Endothelial cell of umbilical vein (primary cell): ENCODE results near the gene PPFIA2. TPM values are rescaled to one million over a fixed set of nuclear protein-coding genes. Genes with fewer than 3 reads are reported as not detected.

Source experiments
- BruUV-seq: library from RNA; stranded (reverse); fragments of 400-500 nt; replicated peaks from 2 replicates; lab custom pipeline; 2021; lab: Mats Ljungman, UMichigan
- CTCF ChIA-PET: fragments of 300-600, 350-600 bp; sonication (Branson Sonifier 250); formaldehyde crosslinking; loops from one replicate; lab custom pipeline; 2021; ENCODE audit warnings: antibody characterized with exemption, inconsistent platforms; lab: Charles Lee
- POLR2A ChIA-PET: fragments of 300-600, 350-600 bp; sonication (Branson Sonifier 250); formaldehyde crosslinking; loops from one replicate; lab custom pipeline; 2021; ENCODE audit warnings: antibody characterized with exemption, inconsistent platforms; lab: Charles Lee
- DNase-seq: peaks from one replicate; pipeline ENCODE4 v3.0.0-alpha.2; 2011; ENCODE audit warnings: low read depth, low spot score
- FAIRE-seq: peaks from 2 replicates; lab custom pipeline; 2011; peaks lifted over from hg19 to GRCh38; lab: Jason Lieb, UNC
- H2AFZ ChIP-seq: 2 replicates; pipeline ENCODE4 v1.6.0; 2012; ENCODE audit warnings: low read depth, low read length, control low read depth, inconsistent platforms
- H3K27ac ChIP-seq: 2 replicates; pipeline ENCODE4 v1.5.1; 2011; ENCODE audit warnings: low read depth, mild to moderate bottlenecking, control low read depth, low read length, moderate library complexity; ENCODE audit not compliant: insufficient read depth
- H3K27me3 ChIP-seq, 2 experiments: 2 replicates each; pipeline versions ENCODE4 v1.6.0 to v1.6.1; 2011; ENCODE audit warnings: low read length in 2 of 2, mixed read lengths in 1 of 2; ENCODE audit not compliant: control insufficient read depth in 2 of 2, insufficient read depth in 2 of 2
- H3K36me3 ChIP-seq, 2 experiments: 2 replicates in 1 of 2; 3 replicates in 1 of 2; pipeline ENCODE4 v1.5.1; 2011; ENCODE audit warnings: low read length in 2 of 2, mild to moderate bottlenecking in 1 of 2, moderate library complexity in 1 of 2; ENCODE audit not compliant: control insufficient read depth in 2 of 2, insufficient read depth in 2 of 2; ENCODE audit errors: extremely low read depth in 1 of 2
- H3K4me1 ChIP-seq: 3 replicates; pipeline ENCODE4 v1.5.1; 2011; ENCODE audit warnings: mild to moderate bottlenecking, low read length; ENCODE audit not compliant: control insufficient read depth, insufficient read depth; ENCODE audit errors: extremely low read depth
- H3K4me2 ChIP-seq: 2 replicates; pipeline ENCODE4 v1.6.1; 2011; ENCODE audit warnings: low read length, control low read depth, mixed read lengths; ENCODE audit not compliant: insufficient read depth
- H3K4me3 ChIP-seq, 3 experiments: fragments of 200-600 bp in 1 of 3; sonication (generic), shearing (Covaris generic) in 1 of 3; replicated peaks in 1 of 3; 2 replicates each; pipeline ENCODE4 v1.5.1; 2011 to 2016; ENCODE audit warnings: control low read depth in 3 of 3, low read length in 3 of 3, mild to moderate bottlenecking in 2 of 3, inconsistent platforms in 1 of 3, low read depth in 1 of 3, moderate library complexity in 1 of 3; ENCODE audit not compliant: insufficient read depth in 1 of 3
- H3K79me2 ChIP-seq: 2 replicates; pipeline ENCODE4 v1.6.0; 2012; ENCODE audit warnings: low read length, inconsistent platforms; ENCODE audit not compliant: control insufficient read depth, insufficient read depth
- H3K9ac ChIP-seq: replicated peaks from 2 replicates; pipeline ENCODE3; 2011; ENCODE audit warnings: low read length, control low read depth; ENCODE audit not compliant: insufficient read depth; ENCODE audit errors: extremely low read depth
- H3K9me1 ChIP-seq: replicated peaks from 3 replicates; pipeline ENCODE4 v1.6.0; 2011; ENCODE audit warnings: mild to moderate bottlenecking, low read length; ENCODE audit not compliant: control insufficient read depth, insufficient read depth; ENCODE audit errors: extremely low read depth
- H3K9me3 ChIP-seq: replicated peaks from 2 replicates; pipeline ENCODE4 v1.5.1; 2012; ENCODE audit warnings: low read length, inconsistent platforms; ENCODE audit not compliant: control insufficient read depth, insufficient read depth
- H4K20me1 ChIP-seq: replicated peaks from 2 replicates; pipeline ENCODE3; 2011; ENCODE audit warnings: mild to moderate bottlenecking, low read length; ENCODE audit not compliant: control insufficient read depth, insufficient read depth; ENCODE audit errors: extremely low read depth
- CTCF ChIP-seq, 2 donors: IDR thresholded peaks; 1 replicate in 1 of 2; 2 replicates in 1 of 2; pipeline ENCODE4 v1.5.1; 2011; ENCODE audit warnings: low read length in 2 of 2, mild to moderate bottlenecking in 2 of 2, moderate library complexity in 2 of 2, control low read depth in 1 of 2, inconsistent platforms in 1 of 2, low read depth in 1 of 2; ENCODE audit not compliant: insufficient read depth in 1 of 2; ENCODE audit errors: extremely low read depth in 1 of 2
- EZH2 ChIP-seq: IDR thresholded peaks from 2 replicates; pipeline ENCODE4 v1.6.1; 2012; ENCODE audit warnings: borderline replicate concordance, low read depth, mild to moderate bottlenecking, moderate library complexity, low read length, inconsistent platforms; ENCODE audit not compliant: severe bottlenecking
- FOS ChIP-seq: IDR thresholded peaks from 2 replicates; pipeline ENCODE4 v1.6.1; 2011; ENCODE audit warnings: mild to moderate bottlenecking, low read length, moderate library complexity, borderline replicate concordance; ENCODE audit not compliant: insufficient read depth
- GATA2 ChIP-seq: IDR thresholded peaks from 2 replicates; pipeline ENCODE4 v1.7.0; 2011; ENCODE audit warnings: low read depth, mild to moderate bottlenecking, moderate library complexity, mixed read lengths, low read length; ENCODE audit not compliant: insufficient read length, insufficient read depth
- JUN ChIP-seq: IDR thresholded peaks from 2 replicates; pipeline ENCODE4 v1.6.1; 2011; ENCODE audit warnings: borderline replicate concordance, low read depth; ENCODE audit not compliant: insufficient read length, insufficient read depth
- MAX ChIP-seq: IDR thresholded peaks from 2 replicates; pipeline ENCODE4 v1.6.1; 2011; ENCODE audit not compliant: insufficient read depth, insufficient read length
- MYC ChIP-seq: IDR thresholded peaks from one replicate; pipeline ENCODE4 v1.6.1; 2011; ENCODE audit warnings: mild to moderate bottlenecking, low read depth, low read length
- POLR2A ChIP-seq: IDR thresholded peaks from 2 replicates; pipeline ENCODE4 v1.6.1; 2012; ENCODE audit warnings: low read depth, mild to moderate bottlenecking, control low read depth, low read length
- POLR2AphosphoS5 ChIP-seq: IDR thresholded peaks from 2 replicates; pipeline ENCODE4 v1.6.1; 2012; ENCODE audit warnings: low read depth, mild to moderate bottlenecking, control low read depth, low read length, moderate library complexity; ENCODE audit not compliant: insufficient read depth
- dilution Hi-C: fragments of 300-500 bp; cut with MboI; formaldehyde crosslinking; loops from one replicate; pipeline ENCODE4 v1.15.0; 2019; ENCODE audit warnings: low sequenced_read_pairs; ENCODE audit not compliant: extremely low pct_ligation_motif_present
- intact Hi-C: fragments of 100-400 bp; cut with micrococcal nuclease; formaldehyde crosslinking; loops from one replicate; pipeline ENCODE4 v1.10.0; 2022
- polyA plus RNA-seq, 4 experiments: library from polyadenylated mRNA; depleted of rRNA in 3 of 4; stranded (reverse) in 3 of 4; unstranded in 1 of 4; fragments of >200 nt; gene quantifications; 2 replicates each; pipeline versions ENCODE4 v1.2.1 to v1.2.3, GENCODE V29; 2011 to 2012; ENCODE audit warnings: missing spikeins in 1 of 4
- total RNA-seq: library from RNA; stranded (reverse); gene quantifications from 2 replicates; pipeline ENCODE4 v1.2.3, GENCODE V29; 2021

The PPFIA2 gene
- total and polyA plus RNA-seq, 2 donors (not counting 3 experiments of a cell fraction or from before 2014, with no cell fraction given): not detected

- Histone ChIP-seq H4K20me1 (no peaks in the 10 kb centered on the region), H3K4me2 (no peak overlapping the region), H3K79me2 (no peaks in the 10 kb centered on the region), H3K27me3 (no peaks in the 10 kb centered on the region), H3K27ac (no peak overlapping the region), H2AFZ (no peak overlapping the region), H3K4me1 (no peaks in the 10 kb centered on the region), H3K9me3 (no peaks in the 10 kb centered on the region), H3K9ac (no peak overlapping the region), H3K9me1 (no peaks in the 10 kb centered on the region), H3K36me3 (no peaks in the 10 kb centered on the region), H3K4me3 (no peak overlapping the region)
- FAIRE-seq: no peak
- dilution Hi-C loops: no loop called here
- intact Hi-C loops: no loop called here
- ChIA-PET CTCF (no interaction called here), POLR2A (no interaction called here)
- TF ChIP-seq FOS: no peak
- no TSS peak for BruUV-seq
- no peak for DNase-seq
Observed at GRCh38 chr12:81395431-81395830, 363.7 kb downstream of the PPFIA2 start.

- TF ChIP-seq GATA2 (no peak), POLR2A (no peak), JUN (no peak), MAX (no peak), EZH2 (no peak), POLR2AphosphoS5 (no peak), FOS (no peak), MYC (no peak), CTCF (IDR thresholded peaks at IDR 0.05; ENCODE audit: extremely low read depth in 1 of 2, insufficient read depth in 1 of 2, low read depth in 1 of 2, low read length in 2 of 2) (no peak)
- no TSS peak for BruUV-seq
- Histone ChIP-seq H3K4me3 (no peak overlapping the region), H3K9ac (no peak overlapping the region), H3K27ac (no peak overlapping the region), H2AFZ (no peak overlapping the region), H3K36me3 (no peaks in the 10 kb centered on the region), H3K4me1 (no peaks in the 10 kb centered on the region), H3K9me3 (no peaks in the 10 kb centered on the region), H4K20me1 (no peaks in the 10 kb centered on the region), H3K27me3 (no peaks in the 10 kb centered on the region), H3K79me2 (no peaks in the 10 kb centered on the region), H3K9me1 (no peaks in the 10 kb centered on the region), H3K4me2 (no peak overlapping the region)
- no peak for FAIRE-seq
- CTCF ChIA-PET: no interaction called here
- POLR2A ChIA-PET: no interaction called here
- no peak for DNase-seq
- dilution Hi-C loops: no loop called here
- intact Hi-C loops: no loop called here
Observed at GRCh38 chr12:81389550-81390099, 369.5 kb downstream of the PPFIA2 start.
